Epithelial cell of prostate (primary cell): ENCODE measurements around the gene MCF2.
"Not testable (repeated sequence)": the region's sequence is repeated elsewhere in the genome, so short reads cannot be mapped to it uniquely, and the experiment has no call there.

ENCODE experiments used
- DNase-seq: peaks from one replicate; pipeline ENCODE4 v3.0.0-alpha.2; 2011; ENCODE audit warnings: low read depth, low spot score
- H3K27ac ChIP-seq: fragments of 450-650 bp; 2 replicates; pipeline ENCODE4 v1.5.1; 2017; ENCODE audit warnings: mild to moderate bottlenecking

The MCF2 gene, protein sequence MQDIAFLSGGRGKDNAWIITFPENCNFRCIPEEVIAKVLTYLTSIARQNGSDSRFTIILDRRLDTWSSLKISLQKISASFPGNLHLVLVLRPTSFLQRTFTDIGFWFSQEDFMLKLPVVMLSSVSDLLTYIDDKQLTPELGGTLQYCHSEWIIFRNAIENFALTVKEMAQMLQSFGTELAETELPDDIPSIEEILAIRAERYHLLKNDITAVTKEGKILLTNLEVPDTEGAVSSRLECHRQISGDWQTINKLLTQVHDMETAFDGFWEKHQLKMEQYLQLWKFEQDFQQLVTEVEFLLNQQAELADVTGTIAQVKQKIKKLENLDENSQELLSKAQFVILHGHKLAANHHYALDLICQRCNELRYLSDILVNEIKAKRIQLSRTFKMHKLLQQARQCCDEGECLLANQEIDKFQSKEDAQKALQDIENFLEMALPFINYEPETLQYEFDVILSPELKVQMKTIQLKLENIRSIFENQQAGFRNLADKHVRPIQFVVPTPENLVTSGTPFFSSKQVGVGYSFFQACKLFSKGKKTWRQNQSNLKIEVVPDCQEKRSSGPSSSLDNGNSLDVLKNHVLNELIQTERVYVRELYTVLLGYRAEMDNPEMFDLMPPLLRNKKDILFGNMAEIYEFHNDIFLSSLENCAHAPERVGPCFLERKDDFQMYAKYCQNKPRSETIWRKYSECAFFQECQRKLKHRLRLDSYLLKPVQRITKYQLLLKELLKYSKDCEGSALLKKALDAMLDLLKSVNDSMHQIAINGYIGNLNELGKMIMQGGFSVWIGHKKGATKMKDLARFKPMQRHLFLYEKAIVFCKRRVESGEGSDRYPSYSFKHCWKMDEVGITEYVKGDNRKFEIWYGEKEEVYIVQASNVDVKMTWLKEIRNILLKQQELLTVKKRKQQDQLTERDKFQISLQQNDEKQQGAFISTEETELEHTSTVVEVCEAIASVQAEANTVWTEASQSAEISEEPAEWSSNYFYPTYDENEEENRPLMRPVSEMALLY

DNA sequence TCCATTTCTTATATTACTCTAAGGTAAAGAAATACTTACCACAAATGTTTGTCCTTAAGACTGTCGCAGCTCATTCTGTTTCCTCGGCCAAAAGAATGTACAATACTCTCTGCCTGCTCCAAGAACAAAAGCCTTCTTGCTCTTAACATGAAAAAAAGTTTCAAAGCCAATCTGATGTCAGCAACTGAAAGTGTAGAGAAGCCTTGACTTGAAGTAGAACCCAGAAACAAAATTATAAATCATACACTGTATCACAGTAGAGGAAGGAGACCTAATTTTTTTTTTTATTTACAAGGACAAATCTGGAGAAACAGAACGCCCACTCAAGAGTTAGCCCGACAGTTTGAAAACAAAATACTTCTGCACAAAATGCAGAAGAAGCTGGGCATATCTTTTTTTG lies at the start of gene MCF2:
TSS of gene MCF2 (minus strand) at position 101 of the 400 bp plus-strand sequence. CDS start 56,423 bp downstream, outside the sequence.
- H3K27ac ChIP-seq = no peak within 1 kb of the TSS
- no peak for DNase-seq

DNA sequence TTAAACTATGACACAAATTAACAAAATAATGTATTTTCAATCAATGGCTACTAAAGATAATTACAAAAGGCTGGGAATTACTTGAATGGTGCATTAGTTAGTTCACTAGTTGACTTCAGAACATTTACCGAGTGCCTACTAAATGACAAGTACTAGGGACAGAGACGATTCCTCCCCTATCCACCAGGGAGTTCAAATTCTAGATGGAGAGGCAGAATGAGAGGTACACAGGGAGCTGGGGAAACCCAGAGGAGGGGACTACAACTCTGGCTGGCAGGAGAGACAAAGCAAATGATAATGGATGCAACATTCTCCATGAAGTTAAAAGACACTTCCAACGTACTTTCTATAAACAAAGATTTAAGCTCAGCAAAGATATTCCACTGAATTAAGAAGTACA lies 43.1 kb upstream of the MCF2 start:
- no peak for DNase-seq
- no peak overlapping the region for H3K27ac ChIP-seq

DNA sequence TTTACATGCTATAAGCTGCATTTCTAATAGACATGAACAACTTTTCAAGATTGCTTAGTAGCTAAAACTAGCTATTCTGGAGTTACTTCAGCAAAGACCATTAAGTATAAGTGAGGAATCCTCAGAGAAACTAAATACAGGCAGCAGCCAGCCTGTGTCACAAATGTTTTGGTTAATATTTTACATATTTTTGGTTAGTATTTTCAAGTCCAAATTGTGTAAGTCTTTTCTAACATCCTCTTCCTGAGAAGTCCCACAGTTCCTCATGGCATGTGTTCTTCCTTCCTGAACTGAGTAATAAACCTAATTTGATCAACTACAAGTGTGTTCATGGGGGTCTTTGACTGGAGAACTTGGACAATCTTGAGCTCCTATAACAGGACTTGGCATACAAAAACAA lies 42.4 kb upstream of the MCF2 start:
- DNase-seq = no peak
- H3K27ac ChIP-seq = no peak overlapping the region

DNA sequence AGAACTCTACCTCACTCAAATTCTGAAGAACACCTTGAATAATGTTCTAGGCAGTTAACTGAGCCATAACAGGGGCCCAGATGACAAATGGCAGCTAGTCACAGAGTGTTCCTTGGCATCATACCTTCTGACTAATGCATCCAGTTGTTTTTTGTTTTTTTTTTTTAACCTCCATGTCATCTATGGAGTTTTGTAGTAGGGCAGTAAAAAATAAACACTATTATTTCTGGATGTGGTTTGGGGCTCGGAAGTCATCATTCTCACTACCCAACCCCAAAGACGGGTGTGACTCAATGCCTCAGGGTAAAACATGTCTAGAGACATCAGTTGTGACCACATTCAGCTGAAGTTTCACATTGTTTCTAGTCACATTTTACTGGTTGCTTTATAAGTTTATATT lies 31.2 kb upstream of the MCF2 start:
- peak overlapping the region; percentile 51 for H3K27ac ChIP-seq
- DNase-seq = peak; percentile 24

DNA sequence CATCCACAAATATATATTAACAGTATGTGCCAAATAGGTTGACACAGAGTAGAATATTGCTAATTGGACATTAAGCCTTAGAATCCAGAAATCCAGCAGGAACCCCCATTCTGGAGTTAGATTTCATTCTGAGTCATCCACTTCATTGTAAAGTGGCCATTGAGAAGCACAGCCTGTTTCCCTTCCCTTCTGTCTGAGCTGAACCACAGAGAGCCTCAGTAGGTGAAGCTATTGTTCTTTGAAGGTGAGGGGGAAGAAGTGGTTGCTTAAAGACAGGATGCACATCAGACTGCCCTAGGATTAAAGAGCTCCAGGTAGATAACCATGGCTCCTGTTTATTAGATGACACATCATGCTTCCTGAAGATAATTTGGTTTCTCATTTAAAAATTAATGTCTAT lies 30.6 kb upstream of the MCF2 start:
- H3K27ac ChIP-seq = peak overlapping the region; percentile 51
- peak; percentile 18 for DNase-seq

DNA sequence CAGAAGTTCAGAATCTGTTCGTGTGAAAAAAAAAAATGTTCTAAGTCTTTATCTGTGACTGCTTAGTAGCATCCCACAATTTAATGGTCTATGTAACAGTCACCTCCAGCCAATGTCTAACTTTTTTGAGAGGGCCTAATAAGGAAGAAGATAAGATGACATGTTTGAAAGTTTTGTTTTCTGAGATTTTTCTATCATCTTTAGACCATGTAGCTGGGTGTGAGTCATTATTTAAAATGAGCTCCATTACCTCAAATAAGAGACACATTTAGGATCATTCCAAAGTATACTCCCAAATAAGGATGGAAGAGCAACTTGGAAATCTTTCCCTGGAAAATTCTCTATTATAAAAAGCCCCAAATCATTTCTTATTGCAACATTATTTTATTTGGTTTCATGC lies 28.2 kb upstream of the MCF2 start:
- H3K27ac ChIP-seq = no peak overlapping the region

DNA sequence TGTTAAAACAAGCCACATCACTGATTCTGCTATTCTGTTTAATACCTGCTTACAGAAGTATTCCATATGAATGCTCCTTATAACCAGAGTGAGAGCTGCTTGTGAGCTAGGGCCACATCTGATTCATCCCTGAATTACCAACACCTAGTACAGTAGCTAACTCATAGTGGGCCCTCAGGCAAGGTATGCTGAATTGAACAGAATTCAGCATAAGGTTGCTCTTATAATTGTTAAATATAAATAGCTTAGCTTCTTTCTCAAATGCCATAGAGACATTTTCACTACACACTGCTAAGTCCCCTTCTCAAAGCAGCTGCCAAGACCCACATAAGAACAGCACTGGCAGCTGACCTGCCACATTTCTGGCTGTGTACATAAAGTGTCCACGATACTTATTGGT lies 27.0 kb upstream of the MCF2 start:
- DNase-seq = no peak
- H3K27ac ChIP-seq = no peak overlapping the region

More for the DNA sequence above, 28.2 kb upstream of the MCF2 start:
- no peak for DNase-seq

DNA sequence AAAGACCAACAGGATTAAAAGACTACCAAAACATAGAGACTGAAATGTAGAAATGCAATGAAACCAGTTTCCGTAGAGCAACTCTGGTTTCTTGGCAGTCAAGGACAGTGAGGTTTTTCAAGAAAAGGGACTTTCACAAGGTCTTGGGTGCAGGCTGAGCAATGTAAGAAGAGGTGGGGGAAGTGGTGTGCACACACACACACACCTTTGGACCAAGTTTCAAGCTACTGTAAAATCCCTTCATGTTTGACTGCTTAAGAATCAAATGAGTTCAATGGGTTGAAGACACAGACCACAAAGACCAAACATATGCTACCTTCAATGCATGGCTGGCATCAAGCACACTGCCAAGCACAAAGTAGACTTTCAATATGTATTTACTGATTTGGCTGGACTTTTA lies 17.8 kb upstream of the MCF2 start:
- no peak for DNase-seq
- no peak overlapping the region for H3K27ac ChIP-seq

DNA sequence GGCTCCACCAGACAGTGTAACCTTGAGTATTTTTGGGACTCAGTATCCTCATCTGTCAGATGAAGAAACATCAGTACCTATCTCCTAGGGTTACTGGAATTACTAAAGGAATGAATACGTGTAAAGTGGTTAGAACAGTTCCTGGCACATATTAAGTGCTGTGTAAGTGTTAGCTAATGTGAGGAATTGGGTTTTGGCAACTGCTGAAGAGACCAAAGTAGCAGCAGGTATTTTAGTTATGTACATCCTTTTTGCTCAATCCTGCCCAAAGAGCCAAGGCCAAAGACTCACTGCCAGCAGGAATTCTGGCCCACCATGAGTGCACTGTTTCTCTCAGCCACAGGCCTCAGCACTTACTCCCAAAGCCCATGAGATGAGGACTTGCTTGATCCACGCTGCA lies 16.7 kb upstream of the MCF2 start:
- H3K27ac ChIP-seq = no peak overlapping the region

DNA sequence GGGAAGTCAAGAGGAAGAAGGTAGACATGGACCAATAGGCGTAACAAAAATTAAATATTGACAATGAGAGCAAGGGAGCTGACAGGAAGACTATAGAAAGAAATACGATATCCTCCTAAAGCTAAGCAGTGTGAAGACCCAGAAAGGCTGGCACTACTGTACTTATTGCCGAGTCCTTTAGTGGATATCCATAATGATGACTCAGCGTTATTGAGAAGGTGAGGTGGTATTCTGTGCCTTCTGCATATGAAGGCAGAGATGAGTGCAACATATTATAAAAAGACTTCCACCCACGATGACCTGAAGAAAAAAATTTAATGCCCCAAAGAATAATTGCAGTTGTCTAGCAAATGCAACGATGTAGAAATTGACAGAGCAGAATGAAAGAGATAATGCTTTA lies 13.0 kb upstream of the MCF2 start:
- H3K27ac ChIP-seq = no peak overlapping the region
- DNase-seq = no peak

More for the DNA sequence above, 16.7 kb upstream of the MCF2 start:
- DNase-seq = no peak

DNA sequence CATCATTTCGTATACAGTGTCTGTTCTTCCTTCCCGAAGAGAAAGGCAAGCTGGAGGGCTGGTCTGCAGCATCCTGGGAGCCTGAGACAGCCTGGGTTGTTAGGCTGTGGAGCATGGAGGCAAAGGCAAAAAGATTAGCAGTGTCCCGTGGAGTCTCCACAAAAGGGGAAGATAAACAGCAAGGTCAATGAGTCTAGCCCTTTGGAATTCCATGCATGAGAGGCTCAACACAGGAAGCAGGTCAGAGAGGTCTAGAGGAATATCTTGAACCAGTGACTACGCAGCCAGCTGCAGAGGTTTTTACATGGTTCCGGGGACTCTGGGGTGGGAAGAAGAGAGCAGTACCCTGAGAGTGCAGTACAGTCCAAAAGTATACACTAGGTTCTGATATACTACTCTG lies 12.2 kb upstream of the MCF2 start:
- DNase-seq = no peak
- no peak overlapping the region for H3K27ac ChIP-seq

DNA sequence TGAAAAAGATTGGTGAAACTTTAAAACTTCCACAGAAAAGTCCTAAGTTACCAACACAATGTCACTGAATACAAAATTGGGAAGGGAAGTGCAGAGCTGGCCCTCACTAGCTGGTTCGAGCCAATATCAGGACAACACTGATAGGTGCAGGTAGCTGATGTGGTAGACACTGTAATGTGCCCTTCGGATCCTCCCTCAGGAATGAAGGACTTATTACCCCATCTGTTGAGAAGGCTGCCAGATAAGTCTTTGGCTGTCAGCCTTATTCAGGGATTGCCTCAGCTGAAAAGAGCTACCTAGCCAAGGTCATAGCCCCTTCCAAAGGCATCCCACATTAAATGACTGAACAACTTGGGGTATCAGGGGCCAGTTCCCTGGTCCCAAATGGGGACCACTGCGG lies 5.3 kb downstream of the MCF2 start:
- DNase-seq = no peak
- H3K27ac ChIP-seq = no peak overlapping the region

DNA sequence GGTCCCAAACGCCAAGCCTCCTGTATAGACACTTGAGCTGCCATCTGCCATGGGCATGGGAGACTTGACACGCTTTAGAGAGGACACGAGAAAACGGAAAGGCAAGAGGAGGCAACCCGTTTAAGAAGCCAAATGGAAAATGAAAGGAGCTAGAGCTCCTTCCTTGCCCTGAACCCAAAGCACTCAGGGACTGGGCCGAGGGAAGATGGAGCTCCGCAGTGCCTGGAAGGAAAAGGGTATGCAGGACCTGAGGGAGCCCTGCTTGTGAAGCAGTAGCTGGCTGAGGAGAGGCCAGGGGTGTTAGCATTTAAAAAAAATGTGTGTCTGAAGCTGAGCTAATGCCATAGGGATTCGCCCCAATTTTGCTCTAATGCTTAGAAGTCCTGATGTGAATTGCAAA lies 15.1 kb downstream of the MCF2 start:
- H3K27ac ChIP-seq = no peak overlapping the region
- no peak for DNase-seq

DNA sequence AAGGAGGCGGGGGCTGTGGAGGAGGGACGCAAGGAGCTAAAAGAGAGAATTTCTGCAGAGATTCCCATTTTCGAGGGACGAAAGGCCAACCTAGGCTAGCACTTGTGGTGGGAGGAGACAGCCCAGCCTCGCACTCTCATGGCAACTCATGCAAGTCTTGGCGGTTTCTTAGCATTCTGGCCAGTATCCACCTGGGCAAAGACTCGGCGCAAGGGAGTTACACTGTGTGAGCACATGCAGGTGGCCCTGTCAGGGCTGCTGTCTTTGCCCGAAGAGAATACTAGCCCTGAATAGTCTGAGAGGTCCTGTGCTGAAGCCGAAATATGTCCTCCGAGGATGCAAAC lies 15.5 kb downstream of the MCF2 start:
- no peak overlapping the region for H3K27ac ChIP-seq
- DNase-seq = no peak

DNA sequence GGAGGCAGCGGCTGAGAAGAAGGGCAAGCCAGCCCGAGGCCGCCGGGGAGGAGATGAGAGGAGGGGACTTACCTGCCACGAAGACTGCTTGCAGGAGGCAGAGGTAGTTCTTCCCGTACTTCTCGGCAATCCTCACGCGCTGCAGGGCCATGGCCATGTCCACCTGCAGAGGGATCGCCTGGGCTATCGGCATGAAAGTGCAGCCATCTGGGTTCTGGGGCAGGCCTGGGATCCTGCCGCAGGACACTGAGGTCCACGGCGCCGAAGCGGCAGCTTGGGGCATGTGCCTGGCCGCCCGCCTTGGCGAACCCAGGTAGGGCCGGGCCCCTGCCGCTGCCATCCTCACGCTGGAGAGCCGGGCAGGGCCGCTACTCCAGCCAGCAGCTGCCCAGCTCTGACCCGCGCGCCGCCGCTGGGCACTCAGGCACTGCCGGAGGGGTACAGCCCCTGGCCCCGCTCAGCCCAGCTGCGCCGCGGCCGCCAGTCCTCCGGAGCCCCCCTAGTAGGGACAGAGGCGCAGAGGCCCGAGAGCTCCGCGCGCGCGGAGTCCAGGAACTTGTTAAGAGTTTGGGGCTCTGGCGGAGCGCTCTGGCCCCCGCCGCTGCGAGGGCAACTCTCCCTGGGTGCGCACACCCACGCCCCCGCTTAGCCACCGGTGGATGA lies 16.0 kb downstream of the MCF2 start:
- DNase-seq = no peak
- no peak overlapping the region for H3K27ac ChIP-seq

DNA sequence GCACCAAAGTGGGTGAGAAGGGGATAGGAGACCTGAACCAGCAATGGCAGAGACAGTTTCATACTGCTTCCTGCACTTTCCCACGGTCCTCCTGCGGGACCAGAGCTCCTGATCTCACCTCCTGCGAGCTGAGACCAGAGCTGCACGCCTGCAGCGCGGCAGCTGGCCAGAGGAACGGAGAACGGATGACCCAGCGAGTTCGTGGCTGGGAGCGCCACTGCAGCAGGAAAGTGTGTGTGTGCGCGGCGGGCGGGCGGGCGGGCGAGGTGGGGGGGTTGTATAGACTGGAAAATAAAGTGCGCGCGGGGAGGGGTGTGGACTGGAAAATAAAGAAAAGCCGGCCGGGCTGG lies 16.5 kb downstream of the MCF2 start:
- no peak overlapping the region for H3K27ac ChIP-seq
- DNase-seq = no peak

DNA sequence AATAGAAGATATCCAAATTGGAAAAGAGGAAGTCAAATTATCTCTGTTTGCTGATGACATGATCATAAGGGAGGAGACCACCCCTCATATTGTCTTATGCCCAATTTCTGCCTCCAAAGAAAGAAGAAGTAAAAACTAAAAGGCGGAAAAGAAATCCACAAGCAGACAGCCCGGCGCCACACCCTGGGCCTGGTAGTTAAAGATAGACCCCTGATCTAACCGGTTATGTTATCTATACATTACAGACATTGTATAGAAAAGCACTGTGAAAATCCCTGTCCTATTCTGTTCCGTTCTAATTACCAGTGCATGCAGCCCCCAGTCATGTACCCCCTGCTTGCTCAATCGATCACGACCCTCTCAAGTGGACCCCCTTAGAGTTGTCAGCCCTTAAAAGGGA lies 22.8 kb downstream of the MCF2 start:
- H3K27ac ChIP-seq, DNase-seq: not testable (repeated sequence)

DNA sequence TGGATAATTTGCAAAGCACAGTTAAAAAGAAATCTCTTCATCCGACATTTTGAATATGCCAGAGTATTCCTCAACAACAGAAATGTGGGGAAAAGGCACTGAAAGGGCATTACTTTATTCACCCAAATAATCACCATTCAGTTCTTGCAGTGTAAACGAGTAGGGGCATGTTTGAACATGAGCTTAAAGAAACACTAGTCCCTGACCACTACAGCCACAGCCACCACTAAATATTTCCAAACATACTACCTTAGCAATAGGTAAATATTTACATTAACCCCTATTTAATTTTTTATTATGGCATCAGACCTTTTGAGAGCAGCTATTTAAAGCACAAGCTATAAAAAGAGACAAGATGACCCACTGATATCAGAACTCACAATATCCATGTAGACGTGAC lies 27.6 kb downstream of the MCF2 start:
- H3K27ac ChIP-seq = no peak overlapping the region
- DNase-seq = peak; percentile 12

DNA sequence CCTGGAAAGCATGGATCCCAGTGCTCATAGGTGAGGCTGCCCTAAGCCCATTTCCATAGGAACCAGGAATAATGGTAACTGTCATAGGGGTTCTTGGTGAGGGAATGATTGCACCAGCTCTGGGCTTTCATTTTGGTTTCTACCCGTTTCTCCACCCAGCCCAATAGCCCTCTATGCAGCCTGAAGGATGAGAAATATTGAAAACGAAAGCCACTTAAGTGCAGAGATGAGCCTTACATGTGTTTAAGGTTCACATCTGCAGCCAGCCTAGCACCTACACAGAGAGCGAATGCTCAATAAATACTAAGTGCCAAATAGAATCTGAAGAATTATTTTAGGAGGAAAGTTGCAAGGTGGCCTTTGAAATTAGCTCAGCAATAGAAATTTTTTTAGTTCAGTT lies 60.4 kb downstream of the MCF2 start:
- no peak overlapping the region for H3K27ac ChIP-seq
- no peak for DNase-seq

DNA sequence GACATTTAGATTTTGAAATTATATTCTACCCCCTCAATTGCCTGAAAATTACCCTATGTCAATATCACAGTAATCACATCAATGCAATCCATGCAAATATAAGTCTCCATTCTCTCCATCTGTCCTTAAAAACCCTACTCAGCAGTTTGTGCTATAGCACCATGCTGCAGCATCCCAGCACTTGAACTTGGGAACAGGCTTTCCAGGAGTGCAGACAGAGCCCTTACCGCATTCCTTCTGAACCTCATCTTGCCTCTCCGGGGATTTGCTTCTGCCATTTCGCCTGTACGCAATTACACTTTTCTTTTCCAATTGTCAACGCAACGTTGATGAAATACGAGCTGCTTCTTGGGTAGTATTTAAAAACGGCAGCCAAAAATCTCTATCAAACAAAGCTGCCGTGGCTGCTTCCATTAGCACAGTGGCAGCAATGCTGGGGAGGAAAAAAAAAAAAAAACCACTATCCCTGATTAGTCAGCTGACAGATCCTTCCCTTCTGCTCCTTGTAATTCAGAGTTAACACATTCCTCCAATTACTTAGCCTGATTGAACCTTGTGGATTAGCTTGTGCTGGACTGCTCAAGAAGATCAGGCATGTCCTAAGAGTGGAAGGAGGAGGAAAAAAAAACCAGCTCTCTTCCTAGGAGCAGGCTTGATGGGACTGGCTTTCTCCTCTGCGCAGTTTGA lies 65.6 kb downstream of the MCF2 start:
- H3K27ac ChIP-seq = no peak overlapping the region
- DNase-seq = no peak
